Measurements from ENCODE around the gene PLA2G2C.

DNA sequence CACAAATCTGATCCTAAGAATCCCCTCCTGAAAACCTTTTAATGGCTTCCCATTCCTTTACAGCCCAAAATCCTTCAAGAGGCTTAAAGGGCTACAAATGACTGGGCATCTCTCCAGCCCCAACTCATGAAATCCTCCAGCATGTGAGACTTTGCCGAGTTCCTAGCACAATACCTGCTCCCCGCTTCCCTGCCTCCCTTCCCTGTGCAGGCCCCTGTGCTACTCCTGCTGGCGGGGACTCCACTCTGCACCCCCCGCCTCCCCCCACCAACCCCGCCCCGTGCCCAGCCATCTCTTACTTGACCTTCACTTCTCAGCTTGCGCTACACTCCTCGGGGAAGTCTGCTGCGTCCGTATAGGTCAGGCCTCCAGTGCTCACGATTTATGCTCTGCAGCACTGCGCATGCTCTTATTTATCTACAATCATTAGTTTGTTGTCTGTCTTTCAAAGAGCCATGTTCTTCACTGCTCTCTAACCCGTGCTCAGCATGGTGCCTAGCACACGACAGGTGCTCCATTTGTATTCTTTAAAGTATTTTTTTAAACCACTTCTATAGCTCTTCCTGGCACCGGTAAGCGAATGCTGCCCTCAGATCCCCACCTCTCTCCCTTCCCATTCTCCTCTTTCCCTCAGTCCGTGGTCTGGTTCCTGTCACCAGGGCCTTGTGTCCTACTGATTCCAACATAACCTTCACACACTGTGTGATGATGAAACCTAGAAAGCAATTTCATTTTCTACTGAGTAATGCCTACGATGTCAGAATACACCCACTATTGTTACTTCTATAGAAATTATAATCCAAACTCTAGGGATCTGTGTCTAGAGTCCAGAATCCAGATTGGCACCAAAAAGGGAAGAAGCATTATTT, 37.5 kb upstream of the PLA2G2C start:
- TF ChIP-seq POLR2A (IDR thresholded peaks at IDR 0.05; ENCODE audit: control extremely low read depth in 1 of 2, low read depth in 2 of 2, low read length in 2 of 2) = no peak
- TF ChIP-seq, protein P1, sequence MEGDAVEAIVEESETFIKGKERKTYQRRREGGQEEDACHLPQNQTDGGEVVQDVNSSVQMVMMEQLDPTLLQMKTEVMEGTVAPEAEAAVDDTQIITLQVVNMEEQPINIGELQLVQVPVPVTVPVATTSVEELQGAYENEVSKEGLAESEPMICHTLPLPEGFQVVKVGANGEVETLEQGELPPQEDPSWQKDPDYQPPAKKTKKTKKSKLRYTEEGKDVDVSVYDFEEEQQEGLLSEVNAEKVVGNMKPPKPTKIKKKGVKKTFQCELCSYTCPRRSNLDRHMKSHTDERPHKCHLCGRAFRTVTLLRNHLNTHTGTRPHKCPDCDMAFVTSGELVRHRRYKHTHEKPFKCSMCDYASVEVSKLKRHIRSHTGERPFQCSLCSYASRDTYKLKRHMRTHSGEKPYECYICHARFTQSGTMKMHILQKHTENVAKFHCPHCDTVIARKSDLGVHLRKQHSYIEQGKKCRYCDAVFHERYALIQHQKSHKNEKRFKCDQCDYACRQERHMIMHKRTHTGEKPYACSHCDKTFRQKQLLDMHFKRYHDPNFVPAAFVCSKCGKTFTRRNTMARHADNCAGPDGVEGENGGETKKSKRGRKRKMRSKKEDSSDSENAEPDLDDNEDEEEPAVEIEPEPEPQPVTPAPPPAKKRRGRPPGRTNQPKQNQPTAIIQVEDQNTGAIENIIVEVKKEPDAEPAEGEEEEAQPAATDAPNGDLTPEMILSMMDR (IDR thresholded peaks at IDR 0.05; ENCODE audit: control extremely low read depth in 1 of 3, insufficient read depth in 1 of 3, low read depth in 1 of 3, low read length in 3 of 3) = peak in 1 of 3 experiments; percentile 8; a peak in 1 of 4 replicates

Measured in H1 (cell line).